Skin epidermis (tissue), 12 donors: Measurements from ENCODE around the gene GNRH2.
"Not testable (repeated sequence)": the region's sequence is repeated elsewhere in the genome, so short reads cannot be mapped to it uniquely, and the experiment has no call there.

Source experiments
- H3K27ac ChIP-seq, 21 experiments: fragments of 200-600 bp; sonication (generic) in 11 of 21; one replicate each; pipeline ENCODE4 v1.5.0; 2020; ENCODE audit warnings: mild to moderate bottlenecking in 3 of 21, inconsistent platforms in 2 of 21, moderate library complexity in 2 of 21
- H3K4me3 ChIP-seq, 7 experiments: fragments of 200-600 bp; sonication (generic) in 2 of 7; one replicate each; pipeline ENCODE4 v1.5.0; 2020; ENCODE audit warnings: inconsistent platforms in 2 of 7, mild to moderate bottlenecking in 2 of 7, moderate library complexity in 1 of 7

GNRH2 gene

DNA sequence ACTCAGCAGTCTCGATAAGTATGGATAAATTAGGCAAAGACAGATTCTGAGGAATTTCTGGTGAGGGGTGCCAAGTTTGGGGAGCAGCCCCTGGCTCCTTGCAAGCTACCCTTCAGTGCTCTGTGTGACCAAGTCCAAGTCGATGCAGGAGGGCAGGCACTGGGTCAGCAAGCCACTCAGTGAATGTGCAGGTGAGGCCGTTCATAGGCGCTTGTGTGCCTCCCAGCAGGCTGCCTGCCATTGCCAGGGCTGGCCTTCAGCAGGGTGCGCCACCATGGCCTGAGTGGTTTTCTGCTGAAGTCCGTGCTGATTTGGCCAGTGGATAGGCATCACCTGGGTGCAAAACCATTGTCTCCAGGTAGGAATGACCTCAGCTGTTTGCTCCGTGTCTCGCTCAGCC, 3.3 kb upstream of the GNRH2 start:
- no peak overlapping the region for H3K27ac ChIP-seq
- H3K4me3 ChIP-seq = no peak overlapping the region

DNA sequence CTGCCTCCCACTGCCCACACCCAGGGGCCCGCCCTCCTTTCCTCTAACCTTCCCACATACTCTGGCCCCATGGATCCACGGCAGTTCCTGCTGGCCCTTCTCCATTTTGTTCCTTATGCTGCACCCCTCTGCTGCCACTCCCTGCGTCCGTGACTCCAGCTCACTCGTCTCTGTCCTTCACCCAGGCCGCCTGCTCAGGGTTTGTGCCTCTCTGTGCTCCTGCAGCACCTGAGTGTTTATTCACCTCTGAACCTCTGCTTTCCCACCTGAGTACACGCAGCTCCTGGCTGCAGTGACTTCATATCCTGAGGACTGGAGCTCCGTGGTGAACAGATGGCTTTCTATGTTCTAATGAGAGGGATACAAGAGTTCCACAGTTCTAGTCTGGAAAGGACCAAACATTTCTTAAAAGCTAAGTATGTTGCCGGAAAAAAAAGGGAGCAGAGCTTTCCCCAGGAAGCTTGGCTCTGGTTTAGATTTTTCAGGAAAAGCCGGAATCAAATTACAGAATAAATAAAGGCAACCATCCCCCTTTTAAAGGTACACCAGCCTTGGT, 1.5 kb upstream of the GNRH2 start:
- no peak overlapping the region for H3K4me3 ChIP-seq
- peak overlapping the region in 6 of 21 experiments; percentile 4 to 49 (median 33) for H3K27ac ChIP-seq

- no peak overlapping the region for H3K4me3 ChIP-seq
- H3K27ac ChIP-seq = peak overlapping the region in 1 of 21 experiments; percentile 49
These were observed 797 bp upstream of the GNRH2 start for GRCh38 chr20:3042625-3043024.

- Histone ChIP-seq H3K27ac (no peak overlapping the region), H3K4me3 (no peak overlapping the region)
These were observed 1.0 kb downstream of the GNRH2 start for GRCh38 chr20:3044336-3044965.

DNA sequence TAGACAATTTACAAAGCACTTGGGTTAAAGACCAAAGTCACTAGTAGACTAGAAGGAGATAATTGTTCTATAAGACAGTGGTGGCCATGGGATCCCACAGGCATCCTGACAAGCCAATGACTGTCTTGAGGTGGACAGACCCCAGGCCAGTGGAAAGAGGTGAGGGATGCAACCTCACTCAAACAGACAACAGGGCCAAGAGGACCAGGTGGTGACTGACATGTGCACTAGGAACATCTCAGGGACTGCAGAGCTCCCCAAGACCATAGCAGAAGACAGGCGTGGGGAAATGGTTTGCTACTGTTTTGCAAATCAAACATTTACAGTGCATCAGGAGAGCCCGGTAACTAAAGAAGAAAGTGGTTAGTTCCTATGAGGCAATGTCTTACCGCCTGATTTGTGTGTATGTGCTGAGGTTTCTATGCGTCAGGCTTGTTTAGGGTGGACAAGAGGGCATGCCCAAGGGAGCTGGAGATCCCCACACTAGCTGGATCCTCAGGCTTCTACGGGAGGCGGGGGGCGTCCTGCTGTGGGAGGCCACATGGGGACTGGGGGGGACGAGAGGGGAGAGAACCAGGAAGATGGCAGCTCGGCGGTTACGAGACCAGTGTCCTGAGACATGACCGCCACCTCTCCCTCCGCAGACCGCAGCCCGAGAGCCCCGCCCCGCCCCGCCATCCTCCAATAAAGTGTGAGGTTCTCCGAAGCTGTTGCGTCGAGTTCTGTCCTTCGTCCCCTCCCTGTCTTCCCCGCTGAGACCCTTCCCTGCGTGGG, 1.8 kb downstream of the GNRH2 start:
- Histone ChIP-seq H3K4me3 (peak overlapping the region; percentile 69 to 98 (median 92)), H3K27ac (peak overlapping the region in 20 of 21 experiments; percentile 74 to 90 (median 84))

DNA sequence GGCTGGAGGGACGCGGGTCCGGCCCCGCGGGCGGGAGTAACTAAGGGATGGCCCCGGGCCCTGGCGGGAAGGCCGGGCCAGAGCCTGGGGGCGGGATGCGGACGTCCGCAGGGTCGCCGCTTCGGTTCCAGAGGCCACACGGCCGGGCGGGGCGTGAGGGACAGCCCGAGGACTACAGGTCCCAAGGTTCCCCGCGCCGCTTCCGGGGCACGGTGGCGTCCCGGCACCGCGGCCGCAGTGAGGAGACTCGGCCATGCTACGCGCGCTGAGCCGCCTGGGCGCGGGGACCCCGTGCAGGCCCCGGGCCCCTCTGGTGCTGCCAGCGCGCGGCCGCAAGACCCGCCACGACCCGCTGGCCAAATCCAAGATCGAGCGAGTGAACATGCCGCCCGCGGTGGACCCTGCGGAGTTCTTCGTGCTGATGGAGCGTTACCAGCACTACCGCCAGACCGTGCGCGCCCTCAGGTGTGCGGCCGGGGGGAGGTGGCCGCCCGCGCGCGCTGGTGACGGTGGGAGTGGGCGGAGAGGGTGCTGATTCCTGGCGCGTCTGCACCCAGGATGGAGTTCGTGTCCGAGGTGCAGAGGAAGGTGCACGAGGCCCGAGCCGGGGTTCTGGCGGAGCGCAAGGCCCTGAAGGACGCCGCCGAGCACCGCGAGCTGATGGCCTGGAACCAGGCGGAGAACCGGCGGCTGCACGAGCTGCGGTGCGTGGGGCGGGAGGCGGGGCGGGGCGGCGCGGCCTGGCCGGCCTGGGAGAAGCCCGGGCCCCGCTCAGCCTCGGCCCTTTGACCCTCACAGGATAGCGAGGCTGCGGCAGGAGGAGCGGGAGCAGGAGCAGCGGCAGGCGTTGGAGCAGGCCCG, 2.6 kb downstream of the GNRH2 start, which contains the start of gene MRPS26:
Gene MRPS26 (plus strand): TSS at position 237 of the 861 bp plus-strand sequence. CDS start 17 bp downstream, at position 254.
- Histone ChIP-seq H3K4me3 (peak within 1 kb of the TSS; percentile 69 to 98 (median 92)), H3K27ac (peak within 1 kb of the TSS in 20 of 21 experiments; percentile 74 to 90 (median 84))

DNA sequence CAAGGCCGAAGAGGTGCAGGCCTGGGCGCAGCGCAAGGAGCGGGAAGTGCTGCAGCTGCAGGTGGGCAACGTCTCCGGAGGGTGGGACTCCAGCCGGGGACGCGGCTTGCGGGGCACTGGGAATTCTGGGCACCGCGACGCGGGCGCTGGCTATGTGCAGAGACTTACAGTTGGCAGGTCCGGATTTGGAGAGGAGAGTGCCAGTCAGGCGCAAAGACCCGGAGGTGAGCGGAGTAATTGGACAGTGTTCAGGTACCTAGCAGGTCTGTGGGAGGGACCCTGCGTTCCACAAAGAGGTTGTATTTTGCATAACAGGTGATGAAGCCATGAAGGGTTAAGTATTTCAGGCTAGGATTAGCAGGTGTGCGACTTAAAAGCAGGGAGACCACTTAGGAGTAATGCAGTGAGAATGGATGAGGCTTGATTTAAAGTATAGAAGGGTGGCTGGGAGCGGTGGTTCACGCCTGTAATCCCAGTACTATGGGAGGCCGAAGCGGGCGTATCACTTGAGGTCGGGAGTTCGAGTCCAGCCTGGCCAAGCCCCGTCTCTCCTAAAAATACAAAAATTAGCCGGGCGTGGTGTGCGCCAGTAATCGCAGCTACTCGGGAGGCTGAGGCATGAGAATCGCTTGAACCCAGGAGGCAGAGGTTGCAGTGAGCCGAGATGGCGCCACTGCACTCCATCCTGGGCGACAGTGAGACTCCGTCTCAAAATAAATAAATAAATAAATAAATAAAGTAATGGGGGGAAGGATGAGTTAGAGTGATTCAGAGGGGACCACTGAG, 3.4 kb downstream of the GNRH2 start:
- peak overlapping the region; percentile 69 to 98 (median 92) for H3K4me3 ChIP-seq
- peak overlapping the region in 20 of 21 experiments; percentile 74 to 90 (median 84) for H3K27ac ChIP-seq

- Histone ChIP-seq H3K4me3 (no peak overlapping the region), H3K27ac (peak overlapping the region in 1 of 21 experiments; percentile 90)
These were observed 4.3 kb downstream of the GNRH2 start for GRCh38 chr20:3047486-3048419.

DNA sequence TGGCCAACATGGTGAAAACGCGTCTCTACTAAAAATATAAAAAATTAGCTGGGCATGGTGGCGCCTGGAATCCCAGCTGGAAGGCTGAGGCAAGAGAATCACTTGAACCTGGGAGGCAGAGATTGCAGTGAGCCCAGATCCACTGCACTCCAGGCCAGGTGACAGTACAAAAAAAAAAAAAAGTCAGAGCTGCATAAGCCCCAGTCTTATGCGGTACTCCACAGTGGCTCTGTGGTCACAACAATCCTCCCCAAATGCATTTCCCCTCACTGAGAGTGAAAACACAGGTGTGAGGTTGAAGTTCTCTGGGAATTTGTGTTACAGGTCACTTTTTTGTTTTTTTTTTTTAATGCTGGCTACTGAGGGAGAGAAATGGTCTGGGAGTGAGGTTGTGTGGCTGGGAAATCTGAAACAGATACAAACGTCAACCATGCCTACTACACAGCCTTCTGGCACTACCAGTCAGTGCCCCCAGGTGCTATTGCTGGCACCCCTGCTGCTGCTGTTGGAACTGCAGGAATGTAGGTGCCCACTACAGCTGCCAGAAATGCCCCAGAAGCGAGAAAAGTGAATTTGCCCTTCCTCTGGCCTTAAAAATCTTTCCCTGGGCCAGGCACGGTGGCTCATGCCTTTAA, 8.1 kb downstream of the GNRH2 start:
- Histone ChIP-seq H3K27ac (no peak overlapping the region), H3K4me3 (no peak overlapping the region)

DNA sequence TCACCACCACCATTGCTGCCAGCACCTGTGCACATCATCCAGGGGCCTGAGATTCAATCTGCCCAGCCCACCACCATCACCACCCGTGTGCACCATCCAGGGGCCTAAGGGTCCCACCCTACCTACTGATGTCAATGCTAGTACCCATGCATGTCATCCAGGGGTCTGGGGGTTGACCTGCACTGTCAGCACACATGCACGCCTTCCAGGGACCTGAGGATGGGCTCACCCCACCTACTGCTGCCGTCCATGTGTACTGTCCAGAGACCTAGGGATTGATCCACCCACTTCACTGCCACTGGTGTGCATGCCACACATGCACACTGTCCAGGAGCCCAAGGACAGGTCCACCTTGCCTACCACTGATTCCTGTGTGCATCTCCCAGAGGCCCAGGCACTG, 16.1 kb downstream of the GNRH2 start:
- no peak overlapping the region for H3K27ac ChIP-seq
- H3K4me3 ChIP-seq = no peak overlapping the region

DNA sequence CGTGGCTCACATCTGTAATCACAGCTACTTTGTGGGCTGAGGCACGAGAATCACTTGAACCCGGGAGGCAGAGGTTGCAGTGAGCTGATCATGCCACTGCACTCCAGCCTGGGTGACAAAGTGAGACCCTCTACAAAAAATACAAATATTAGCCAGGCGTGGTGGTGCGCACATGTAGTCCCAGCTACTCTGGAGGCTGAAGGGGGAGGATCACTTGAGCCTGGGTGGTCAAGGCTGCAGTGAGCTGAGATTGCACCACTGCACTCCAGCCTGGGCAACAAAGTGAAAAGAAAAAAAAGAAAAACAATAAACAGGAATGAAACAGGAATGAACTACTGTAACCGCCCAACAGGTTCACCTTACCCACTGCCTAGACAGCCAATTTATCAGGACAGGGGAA, 20.7 kb downstream of the GNRH2 start:
- H3K4me3 ChIP-seq, H3K27ac ChIP-seq: not testable (repeated sequence)

DNA sequence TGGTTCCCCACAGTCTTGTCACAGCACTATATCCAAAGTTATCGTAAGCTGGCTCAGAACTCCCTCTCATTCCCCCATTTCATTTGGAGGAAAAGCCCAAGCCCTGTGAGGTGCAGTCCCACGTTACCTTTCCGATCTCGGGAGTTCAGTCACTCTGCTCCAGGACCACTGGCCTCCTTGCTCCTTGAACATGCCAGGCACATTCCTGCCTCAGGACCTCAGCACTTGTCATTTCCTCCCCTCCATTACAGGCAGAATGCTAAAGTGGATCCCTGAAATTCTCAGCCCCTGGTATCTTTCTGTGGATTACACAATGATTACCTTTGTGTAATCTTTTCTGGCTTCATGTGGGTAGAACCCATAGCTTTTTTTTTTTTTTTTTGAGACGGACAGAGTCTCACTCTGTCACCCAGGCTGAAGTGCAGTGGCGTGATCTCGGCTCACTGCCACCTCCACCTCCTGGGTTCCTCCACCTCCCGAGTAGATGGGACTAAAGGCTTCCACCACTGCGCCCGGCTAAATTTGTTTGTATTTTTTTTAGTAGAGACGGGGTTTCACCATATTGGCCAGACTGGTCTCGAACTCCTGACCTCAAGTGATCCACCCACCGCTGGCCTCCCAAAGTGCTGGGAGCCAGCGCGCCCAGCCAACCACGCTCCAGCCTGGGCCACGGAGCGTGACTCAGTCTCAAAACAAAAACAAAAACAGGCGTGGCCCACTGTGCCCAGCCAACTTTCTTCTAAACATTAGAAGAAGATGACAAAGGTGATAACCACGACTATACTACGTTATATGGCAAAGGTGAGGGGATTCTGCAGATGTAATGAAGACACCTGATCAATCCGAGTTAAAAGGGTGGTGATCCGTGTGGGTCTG, 24.0 kb downstream of the GNRH2 start:
- H3K4me3 ChIP-seq = no peak overlapping the region
- H3K27ac ChIP-seq = peak overlapping the region in 6 of 21 experiments; percentile 11 to 57 (median 41)

DNA sequence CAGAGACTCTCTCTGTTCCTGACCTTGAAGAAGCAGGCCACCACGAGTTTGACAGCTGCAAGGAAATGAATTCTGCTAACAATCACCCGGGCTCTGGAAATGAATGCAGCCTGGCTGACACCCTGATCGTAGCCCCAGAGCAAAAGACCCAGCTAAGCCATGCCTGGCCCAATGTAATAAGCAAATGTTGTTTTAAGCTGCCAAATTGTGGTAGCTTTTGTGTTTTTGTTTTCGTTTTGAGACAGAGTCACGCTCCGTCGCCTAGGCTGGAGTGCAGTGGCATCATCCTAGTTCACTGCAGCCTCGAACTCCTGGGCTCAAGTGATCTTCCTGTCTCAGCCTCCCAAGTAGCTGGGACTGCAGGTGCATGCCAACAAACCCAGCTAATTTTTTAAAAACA, 24.7 kb downstream of the GNRH2 start:
- H3K4me3 ChIP-seq = no peak overlapping the region
- peak overlapping the region in 3 of 21 experiments; percentile 6 to 29 (median 11) for H3K27ac ChIP-seq

GRCh38 chr20:3068986-3069900, 25.8 kb downstream of the GNRH2 start:
- no peak overlapping the region for H3K27ac ChIP-seq
- H3K4me3 ChIP-seq = no peak overlapping the region

- no peak overlapping the region for H3K27ac ChIP-seq
- H3K4me3 ChIP-seq = no peak overlapping the region
These were observed 27.3 kb downstream of the GNRH2 start for GRCh38 chr20:3070725-3071124.

DNA sequence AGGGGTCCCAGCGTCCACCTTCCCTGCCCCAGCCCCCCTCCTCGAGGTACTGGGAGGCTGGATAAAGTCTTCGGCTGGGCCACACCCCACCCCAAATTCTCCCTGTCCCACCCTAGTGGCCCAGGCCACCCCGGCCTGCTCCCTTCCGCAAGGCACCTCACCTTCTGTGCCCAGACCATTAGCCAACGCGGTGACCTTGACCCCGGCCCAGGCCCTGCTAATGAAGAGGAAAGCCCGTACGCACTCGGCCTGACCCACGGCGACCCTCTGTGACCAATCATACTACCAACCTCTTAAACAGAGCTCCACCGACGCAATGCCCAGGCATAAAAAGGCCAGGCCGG, 27.8 kb downstream of the GNRH2 start:
- H3K4me3 ChIP-seq = peak overlapping the region; percentile 32 to 61 (median 56)

More for the DNA sequence above, 27.8 kb downstream of the GNRH2 start:
- H3K27ac ChIP-seq = peak overlapping the region in 6 of 21 experiments; percentile 43 to 83 (median 61)
